HG03280 (cell line): ENCODE data around the gene TMC3.

ENCODE experiments used
- ATAC-seq: cut with Tn5 transposase; IDR thresholded peaks from one replicate; pipeline ENCODE4 v1.9.1; 2021; ENCODE audit warnings: mild to moderate bottlenecking, moderate library complexity; ENCODE audit not compliant: unreplicated experiment

Gene TMC3

DNA sequence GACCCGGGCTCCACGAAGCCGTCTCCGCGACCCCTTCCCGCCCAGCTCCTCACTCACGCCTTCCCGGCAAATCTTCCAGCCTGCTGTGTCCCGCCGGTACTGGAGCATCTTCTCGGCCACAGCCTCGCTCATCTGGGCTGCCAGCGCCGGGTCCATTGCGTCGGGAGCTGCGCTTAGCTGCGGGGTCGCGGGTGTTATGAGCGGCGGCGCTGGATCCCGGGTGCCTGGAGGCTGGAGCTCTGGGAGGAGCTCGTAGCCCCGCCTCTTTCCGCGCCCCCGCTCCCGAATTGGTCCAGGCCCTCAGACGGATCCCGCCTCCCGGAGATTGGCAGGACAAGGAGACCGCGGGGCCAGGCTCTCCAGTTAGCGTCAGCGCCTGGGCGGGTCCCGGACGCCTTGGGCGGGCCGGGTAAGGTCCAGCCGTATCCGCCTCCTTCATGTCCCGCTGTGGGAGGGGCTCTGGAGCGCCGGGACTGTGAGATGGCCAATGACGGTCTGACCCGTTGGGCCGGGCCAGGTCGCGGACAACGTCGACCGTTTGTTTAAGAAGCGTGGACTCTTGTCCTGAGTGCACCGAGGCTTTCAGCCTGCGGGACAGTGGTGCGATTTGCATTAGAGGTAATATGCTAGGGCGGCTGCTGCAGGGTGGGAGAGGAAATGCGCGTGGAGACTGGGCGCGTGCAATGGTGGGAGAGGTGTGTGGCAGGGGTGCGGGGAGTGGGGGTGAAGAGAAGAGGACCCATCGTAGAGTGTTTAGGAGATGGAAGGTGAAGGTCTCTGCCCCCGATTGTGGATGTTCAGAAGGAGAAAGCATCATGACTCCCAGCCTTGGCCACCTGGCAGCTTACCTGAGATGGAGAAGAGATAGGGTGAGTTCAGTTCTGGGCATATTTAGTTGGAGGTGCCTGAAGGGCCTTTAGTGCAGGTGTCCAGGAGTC, 49.8 kb downstream of the TMC3 start, which contains the start of gene STARD5:
STARD5 (minus strand) TSS at position 198 of the 938 bp plus-strand sequence; CDS start at position 156, 42 bp downstream.
- peak; percentile 100 for ATAC-seq

DNA sequence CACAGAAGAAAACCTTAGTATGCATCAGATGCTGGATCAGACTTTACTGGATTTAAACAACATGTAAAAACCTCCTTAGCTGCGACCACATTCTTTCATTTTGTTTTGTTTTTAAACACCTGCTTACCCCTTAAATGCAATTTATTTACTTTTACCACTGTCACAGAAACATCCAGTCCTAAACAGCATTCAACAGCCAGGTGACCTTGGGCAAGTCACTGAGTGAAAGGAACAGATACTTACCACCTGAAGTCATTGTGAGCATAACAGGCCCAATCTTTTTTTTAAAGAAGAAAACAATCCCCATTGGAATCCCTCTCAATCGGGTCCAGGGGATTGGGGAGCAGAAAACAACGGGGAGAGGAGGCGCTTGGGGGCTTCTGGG, 50.5 kb downstream of the TMC3 start:
- ATAC-seq, result peak; percentile 3

DNA sequence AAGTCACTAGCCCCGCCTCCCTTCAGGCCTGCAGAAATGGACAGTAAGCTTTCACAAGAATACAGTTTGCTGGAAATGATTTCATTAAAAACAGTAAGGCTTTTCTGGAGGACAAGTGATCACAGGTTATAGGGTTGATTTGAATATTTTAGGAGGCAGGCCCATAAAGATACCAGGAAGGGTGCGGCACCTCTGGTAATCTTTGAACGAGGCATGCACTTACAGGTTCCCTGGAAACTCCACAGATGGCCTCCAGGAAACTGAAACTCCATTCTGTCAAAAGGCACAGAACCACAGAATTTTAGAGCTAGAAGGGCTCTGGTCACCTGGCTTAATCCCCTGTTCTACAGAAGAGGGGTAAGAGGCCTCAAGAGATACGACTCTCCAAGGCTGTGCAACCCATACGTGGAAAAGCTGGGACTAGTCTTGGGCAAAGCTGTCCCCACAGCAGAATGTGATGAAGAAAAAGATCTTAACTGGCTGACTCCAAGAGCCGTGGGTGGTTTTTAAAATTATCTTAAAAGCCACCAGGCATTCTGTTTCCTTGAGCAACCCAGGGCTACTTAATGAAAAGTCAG, 51.2 kb downstream of the TMC3 start:
- no peak for ATAC-seq

DNA sequence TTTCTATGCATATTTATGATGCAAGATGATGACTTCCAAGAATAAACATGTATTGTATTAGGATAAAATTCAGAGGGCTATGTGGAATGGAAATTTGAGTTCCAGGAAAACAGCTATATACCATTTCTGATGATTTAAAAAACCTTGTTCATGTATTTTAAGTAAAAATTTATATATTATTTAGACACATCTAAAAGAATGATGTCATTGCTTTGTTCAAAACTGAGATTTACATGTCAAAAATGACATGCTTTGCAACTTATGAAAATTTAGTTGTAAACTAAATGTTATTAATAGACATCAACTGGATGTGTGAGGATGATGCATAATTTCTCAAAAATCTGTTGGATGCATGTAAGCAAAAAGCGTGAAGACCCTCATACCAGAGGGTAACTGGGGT, 52.3 kb downstream of the TMC3 start:
- no peak for ATAC-seq

DNA sequence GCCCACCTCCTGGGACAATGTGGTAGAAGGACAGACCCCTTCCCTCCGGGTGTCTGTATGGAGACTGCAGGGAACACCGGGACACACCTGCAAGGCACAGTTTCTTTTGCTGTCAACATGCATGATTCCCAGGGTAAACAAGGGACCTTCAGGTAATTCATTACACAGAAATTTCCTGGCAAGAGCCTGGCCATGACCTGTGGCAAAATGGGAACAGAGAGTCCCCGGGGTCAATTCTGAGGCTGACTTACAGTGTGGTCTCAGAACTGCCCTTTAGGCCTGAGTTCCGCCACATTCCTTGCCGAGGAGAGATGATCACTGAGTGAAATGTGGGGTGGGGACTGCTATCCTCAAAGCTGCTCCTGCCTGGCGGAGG, 56.4 kb downstream of the TMC3 start:
- no peak for ATAC-seq

DNA sequence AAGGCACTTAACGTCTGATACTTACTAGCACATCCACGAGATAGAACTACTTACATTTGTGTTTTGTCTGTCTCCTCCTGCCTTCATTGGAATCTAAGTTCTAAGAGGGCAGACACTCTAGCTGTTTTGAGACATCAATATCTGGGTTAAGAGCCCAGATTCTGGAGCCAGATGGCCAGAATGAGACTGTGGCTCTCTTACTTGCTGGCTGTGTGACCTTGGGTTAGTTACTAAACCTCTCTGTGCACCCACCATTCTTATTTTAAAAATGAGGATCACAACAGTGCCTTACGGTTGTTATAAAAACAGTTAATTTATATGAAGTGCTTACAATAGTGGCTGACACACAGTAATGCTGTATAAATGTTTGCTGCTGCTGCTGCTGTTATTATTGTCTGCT, 57.7 kb downstream of the TMC3 start:
- no peak for ATAC-seq

DNA sequence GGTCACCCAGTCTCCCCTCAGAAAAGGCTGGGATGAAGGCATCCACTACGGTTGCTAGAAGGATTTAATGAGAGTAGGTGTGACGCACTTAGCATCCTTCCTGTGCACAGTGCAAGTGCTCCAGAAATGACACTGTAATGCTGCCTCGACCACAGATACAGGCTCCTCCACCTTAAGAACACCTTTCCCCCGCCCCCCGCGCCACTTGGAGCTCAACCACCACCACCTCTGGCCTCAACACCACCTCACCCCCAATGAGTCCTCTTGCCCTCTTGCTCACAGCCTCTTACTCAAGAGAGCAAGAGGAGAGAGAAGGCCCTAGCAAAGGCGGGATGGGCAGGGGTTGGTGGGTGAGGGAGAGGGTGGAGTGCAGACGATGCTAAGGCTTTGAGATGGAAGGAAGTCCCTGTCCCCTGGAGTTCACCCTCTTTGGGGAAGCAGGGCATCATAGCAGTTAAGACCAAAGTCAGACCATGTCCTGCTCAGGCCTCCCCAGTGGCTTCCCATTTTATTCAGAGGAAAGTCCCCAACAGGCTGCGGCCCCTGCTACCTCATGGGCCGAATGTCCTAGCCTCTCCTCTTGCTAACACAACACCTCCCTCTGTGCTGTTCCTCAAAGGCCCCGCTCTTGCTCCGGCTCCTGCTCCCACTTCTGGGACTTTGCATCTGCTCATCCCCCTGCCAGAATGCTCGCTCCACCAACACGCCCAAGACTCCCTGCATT, 58.4 kb downstream of the TMC3 start:
- ATAC-seq, result no peak

DNA sequence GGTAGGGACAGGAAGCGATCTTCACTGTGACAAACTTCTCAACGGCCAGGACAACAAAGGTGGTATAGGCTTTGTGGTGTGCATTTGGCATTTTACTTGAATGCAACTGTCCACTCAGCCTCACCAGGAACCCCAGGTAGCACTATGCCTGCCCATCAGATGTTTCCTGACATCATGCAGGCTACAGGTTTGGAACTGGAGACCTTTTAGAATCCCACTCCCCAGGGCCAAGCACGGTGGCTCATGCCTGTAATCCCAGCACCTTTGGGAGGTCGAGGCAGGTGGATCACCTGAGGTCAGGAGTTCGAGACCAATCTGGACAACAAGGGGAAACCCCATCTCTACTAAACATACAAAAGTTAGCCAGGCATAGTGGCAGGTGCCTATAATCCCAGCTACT, 59.6 kb downstream of the TMC3 start:
- ATAC-seq, result no peak

DNA sequence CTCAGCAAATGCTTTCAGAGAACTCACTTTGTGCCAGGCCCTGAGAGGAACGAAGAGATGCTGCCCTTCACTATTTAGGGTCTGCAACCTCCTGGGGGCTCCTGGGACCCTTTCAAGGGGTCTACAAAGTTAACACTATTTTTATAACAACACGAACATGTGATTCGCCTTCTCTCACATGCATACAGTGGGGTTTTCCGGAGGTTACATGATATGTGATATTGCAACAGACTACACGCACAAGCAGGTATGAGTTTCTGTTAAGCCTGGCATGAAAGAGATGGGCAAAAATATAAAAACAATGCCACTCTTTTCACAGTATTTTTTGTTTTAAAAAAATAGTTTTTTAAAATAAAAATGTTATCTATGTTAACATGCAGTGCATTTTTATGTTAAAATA, 60.3 kb downstream of the TMC3 start:
- no peak for ATAC-seq

DNA sequence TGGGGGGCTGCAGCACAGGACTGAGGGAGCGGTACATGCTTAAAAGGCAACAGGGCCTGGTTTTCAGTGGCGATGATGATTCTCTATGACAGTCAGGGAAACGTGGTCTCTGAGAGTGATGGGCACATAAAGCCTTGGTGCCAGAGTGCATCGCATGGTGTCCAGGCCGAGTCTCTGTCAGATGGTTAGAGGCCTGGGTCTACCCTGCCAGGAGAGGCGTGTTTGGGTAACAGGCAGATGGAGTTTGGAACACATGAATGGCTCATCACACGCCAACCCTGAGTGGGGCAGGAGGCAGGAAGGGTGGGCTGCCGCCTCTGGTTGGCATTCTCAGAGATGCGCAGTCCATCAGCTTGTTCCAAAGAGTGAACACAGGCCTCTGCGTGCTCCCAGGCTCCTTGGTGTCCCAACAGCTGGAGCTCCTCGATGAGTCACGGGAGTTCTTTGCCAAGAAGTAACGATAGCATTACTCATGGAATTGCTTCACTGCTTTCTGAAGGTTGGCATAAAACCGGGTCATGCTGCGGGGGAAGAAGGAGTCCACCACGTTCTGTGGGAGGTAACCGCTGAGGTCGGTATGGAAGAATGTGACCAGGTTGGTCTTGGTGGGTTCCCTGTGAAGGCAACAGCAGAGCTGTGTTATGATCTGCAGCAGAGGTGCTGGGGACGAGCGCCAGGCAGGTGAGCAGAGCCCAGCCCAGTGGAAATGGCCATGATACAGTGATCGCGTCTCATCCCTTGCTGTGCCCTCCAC, 61.0 kb downstream of the TMC3 start:
- ATAC-seq, result no peak

DNA sequence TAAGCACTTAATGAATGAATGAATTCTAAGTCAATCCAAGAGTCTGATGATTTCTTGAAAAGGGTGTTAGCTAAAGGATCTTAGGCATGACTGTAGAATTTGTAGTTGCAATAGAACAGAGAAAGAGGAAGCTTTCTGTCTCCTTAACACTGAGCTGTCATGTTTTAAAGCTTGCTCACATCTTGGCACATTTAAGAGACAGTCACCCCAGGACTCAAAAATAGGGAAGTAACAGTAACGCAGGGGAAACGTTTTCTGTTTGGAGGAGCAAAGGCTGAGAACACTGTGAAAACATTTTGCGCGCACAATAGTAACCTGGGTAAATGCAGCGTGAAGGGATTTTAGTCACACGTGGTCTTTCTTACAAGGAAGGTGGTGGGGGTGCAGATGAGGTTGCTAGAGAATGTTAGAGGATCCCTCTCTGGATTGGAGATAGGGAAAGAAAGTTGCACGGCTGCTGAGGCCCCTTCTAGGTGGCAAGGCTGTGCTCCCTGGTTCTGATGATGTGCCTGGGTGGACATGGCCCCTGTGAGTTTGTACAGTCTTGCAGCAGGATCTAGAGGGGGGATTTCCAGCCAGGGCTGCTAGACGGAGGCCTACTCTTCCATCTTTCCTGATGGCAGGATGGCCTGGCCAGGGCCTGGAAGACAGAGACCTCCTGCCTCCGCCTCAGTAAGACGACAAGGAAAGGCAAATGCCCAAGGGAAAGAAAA, 62.1 kb downstream of the TMC3 start:
- no peak for ATAC-seq

DNA sequence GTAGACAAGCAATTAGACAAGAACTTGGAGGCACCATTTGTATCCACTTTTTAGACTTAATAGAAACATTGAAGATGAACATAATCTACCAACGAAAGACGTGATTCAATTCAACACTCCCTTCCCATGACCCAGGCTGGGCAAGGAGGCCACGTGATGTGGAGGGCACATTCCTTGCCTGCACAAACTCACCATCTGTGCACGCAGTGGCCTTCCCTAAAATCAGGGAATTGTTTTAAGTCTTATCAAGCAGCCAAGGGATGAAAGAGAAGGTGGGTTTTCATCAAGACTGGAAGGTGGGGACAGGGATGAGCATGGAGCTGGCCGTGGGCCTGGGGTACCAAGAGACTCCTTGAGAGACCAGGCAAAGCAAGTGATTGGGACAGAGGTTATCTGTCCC, 63.5 kb downstream of the TMC3 start:
- no peak for ATAC-seq

DNA sequence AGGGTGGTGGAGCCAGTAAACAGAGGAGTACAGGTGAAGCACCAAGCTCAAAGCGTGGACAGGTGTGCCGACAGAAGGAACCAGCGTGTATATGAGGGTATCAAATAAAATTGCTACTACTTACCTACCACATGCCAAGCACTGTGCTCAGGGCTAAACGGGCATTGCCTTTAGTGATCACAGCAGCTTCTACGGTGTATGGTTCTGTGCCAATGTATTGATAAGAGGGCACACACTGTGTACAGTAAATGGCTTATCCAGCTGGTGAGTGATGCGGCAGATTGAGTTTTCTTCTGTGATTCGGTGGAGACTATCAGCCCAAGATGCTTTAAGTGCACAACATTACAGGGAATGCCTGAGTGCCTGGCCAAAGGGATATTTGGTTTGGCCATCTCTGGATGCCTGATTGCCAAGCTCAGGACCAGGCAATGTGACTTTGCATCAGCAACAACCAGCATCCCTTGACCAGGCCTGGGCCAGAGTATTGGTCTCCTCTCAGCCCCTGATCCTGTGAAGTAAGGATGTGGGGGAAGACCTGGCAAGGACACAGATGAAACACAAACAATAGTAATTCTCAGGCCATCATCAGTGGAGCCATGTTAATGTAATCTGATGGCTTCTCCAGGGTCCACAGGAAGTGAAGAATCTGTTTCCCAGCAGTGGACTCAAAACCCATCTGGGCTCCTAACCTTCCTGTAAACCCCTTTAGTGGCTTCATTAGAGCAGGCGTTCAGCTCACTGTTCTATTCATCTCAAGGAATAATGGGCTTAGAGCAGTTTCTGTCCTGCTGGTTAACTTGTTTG, 64.2 kb downstream of the TMC3 start:
- no peak for ATAC-seq

DNA sequence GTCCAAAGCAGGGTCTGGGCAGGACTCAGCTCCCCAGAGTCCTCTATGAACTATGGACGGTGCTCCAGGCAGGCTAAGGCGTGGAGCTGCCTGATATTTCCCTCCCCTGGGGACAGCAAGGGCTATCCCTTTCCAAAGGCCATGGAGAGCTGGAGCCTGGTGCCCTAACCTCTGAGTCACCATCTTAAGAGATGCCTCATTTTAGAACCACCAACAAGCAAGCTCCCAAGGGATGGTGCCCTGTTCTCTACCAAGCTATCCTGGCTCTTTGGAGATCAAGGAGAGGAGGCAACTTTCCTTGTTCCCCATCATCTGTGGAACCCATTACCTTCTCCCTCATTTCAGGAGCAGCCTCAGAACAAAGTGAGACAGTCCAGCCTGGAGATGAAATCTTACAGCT, 65.8 kb downstream of the TMC3 start:
- ATAC-seq, result no peak

DNA sequence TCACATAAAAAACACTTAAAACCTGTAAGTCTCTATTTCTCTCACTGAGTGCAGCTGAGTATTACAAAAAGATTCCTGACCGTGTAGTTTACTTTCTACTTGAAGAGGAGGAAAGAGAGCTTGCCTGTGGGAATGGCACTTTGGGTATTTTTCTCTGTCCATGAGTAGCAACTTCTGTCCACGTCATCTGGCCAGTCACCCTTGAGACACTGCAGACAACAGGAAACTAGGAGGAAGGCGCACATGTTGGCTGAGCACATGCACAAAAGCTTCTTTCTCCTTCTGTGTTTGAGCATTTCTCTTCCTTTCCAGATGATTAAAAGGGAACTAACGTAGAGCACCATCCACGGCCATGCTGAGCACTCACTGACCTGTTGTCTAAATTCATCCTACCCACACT, 69.8 kb downstream of the TMC3 start:
- ATAC-seq, result no peak

DNA sequence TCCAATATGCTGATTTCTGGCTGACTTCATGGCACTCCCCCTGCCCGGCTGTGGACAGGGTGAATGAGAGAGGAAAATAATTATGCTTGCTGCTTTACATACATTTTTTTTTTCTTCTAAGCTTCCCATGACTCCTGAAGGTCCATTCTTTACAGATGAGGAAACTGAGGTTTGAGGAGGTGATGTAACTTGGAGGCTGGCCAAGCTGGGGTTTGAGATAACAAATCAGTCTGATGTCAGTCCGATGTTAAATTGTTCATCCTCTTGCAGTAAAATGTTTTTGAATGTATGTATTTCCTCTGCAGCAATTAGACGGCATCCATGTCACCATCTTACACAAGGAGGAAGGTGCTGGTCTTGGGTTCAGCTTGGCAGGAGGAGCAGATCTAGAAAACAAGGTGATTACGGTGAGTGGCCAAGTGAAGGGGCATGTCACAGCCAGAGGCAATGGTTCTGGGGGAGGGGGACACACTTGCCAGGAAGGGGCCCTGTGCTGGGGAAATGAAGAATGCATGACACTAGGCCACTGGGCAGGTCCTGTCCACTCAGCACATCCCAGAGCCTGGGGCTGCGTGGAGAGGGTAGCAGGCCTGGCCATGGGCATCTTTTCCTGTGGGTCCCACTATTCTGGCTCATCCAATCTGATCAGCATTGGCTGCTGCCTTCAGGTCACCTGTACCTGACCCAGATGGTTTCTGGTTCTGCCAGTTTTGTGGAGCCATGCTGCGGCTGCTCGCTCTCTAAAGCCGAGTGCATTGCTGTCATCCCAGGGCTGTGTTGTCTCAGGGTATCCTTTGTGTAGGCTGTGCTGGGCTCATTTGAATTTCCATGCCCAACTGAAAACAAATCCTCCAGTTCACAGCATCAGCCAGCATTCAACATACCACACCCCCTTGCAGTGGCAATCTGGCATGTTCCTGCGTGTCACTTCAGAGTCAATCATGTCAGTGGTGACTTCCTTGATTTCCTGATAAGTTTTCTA, 70.5 kb downstream of the TMC3 start:
- ATAC-seq, result no peak

DNA sequence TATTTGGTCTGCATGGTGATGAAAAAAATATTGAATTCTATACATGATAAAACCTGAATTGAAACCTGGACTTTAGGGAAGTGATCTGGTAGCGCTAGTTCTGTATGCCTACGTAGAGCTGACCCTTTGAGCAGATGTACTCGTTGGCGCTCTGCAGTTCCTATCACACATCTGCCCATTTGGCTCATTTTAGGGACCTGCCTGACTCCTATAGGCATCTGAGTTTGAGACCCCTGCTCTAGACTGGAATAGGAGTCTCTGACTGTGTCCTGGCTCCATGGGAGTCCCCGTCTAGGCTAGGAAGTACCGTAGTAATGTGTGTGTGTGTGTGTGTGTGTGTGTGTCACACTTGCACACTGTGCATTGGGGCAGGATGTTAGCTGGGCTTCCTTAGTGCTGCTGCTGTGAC, 71.3 kb downstream of the TMC3 start:
- ATAC-seq, result no peak

DNA sequence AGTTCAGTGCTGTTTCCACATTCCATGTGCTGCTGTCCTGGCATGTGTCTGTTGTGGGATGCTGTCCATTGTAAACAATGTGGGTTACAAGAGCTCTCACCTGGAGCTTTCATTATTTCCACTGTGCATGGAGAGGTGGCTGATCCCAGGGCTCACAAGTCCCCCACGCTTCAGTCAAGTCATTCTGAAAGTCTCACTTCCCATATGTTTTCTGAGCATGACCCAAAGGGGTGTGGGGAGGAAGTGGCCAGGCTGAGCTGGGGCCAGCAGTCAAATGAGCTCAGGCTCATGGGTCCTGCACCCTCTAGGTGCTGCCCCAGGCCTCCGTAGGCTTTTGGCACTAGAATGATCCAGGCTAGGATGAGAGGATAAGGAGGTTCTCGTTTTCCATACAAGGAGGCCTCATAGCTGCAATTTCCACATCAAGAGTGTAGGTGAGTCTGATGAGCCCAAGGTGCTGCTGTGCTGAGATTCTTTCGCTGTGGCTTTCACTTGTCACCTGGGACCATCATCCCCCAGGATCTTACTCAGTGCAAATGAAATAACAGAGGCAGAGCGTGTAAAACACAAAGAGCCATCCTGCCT, 72.1 kb downstream of the TMC3 start:
- ATAC-seq, result peak; percentile 68
